HepG2 (cell line): ENCODE measurements around the gene ADRA2A. TPM values are rescaled to one million over a fixed set of nuclear protein-coding genes. Genes with fewer than 3 reads are reported as not detected.

Experiments
- ATAC-seq: fragments of 200-7000 bp; cut with Tn5 transposase; 3 replicates; pipeline ENCODE4 v1.9.1; 2020; ENCODE audit warnings: mild to moderate bottlenecking, moderate library complexity
- BruUV-seq: library from RNA; stranded (reverse); fragments of 400-500 nt; replicated peaks from 2 replicates; lab custom pipeline; 2021; lab: Mats Ljungman, UMichigan
- CTCF ChIA-PET: fragments of 300-600 bp; formaldehyde crosslinking; extraction: SDS; loops from one replicate; lab custom pipeline; 2021; ENCODE audit warnings: low total read pairs, inconsistent platforms, low intra/inter-chr PET ratio; lab: Yijun Ruan, JAX
- POLR2A ChIA-PET: fragments of 350-600 bp; sonication (Branson Sonifier 250); formaldehyde crosslinking; loops from one replicate; lab custom pipeline; 2020; ENCODE audit warnings: antibody characterized with exemption, inconsistent platforms; lab: Yijun Ruan, JAX
- DNase-seq: peaks from one replicate; pipeline ENCODE4 v3.0.0-alpha.2; 2015; ENCODE audit warnings: low spot score
- FAIRE-seq: peaks from 3 replicates; lab custom pipeline; 2011; peaks lifted over from hg19 to GRCh38; lab: Jason Lieb, UNC
- H2AFZ ChIP-seq: one replicate; pipeline ENCODE4 v1.6.1; 2011; ENCODE audit warnings: low read length, inconsistent platforms
- H3K27ac ChIP-seq: fragments of 300-600 bp; 3 replicates; pipeline ENCODE4 v1.8.0; 2011; ENCODE audit warnings: mixed run types, mild to moderate bottlenecking, mixed read lengths, low read length, inconsistent platforms; ENCODE audit not compliant: insufficient read depth; ENCODE audit errors: extremely low read length
- H3K27me3 ChIP-seq, 2 experiments: fragments of 200-600 bp in 1 of 2; 2 replicates in 1 of 2; 3 replicates in 1 of 2; pipeline versions ENCODE4 v1.6.0 to v1.8.0; 2011; ENCODE audit warnings: low read length in 2 of 2, mild to moderate bottlenecking in 2 of 2, moderate library complexity in 2 of 2, inconsistent platforms in 1 of 2; ENCODE audit not compliant: insufficient read depth in 2 of 2, control insufficient read depth in 1 of 2
- H3K36me3 ChIP-seq, 2 experiments: fragments of 200-600 bp in 1 of 2; replicated peaks in 1 of 2; 2 replicates in 1 of 2; 3 replicates in 1 of 2; pipeline versions ENCODE4 v1.5.1 to v1.8.0; 2011; ENCODE audit warnings: low read length in 2 of 2, inconsistent platforms in 1 of 2; ENCODE audit not compliant: insufficient read depth in 2 of 2, control insufficient read depth in 1 of 2
- H3K4me1 ChIP-seq: 2 replicates; pipeline ENCODE4 v1.5.1; 2012; ENCODE audit warnings: low read length, inconsistent platforms; ENCODE audit not compliant: insufficient read depth
- H3K4me2 ChIP-seq: 2 replicates; pipeline ENCODE4 v1.6.0; 2011; ENCODE audit warnings: low read depth, low read length, inconsistent platforms
- H3K4me3 ChIP-seq, 3 experiments: fragments of 200-600 bp in 1 of 3; sonication (generic), shearing (Covaris generic) in 1 of 3; replicated peaks in 1 of 3; 2 replicates each; pipeline ENCODE4 v1.5.1; 2011 to 2016; ENCODE audit warnings: low read length in 3 of 3, inconsistent platforms in 2 of 3, low read depth in 2 of 3, mild to moderate bottlenecking in 2 of 3, control low read depth in 1 of 3, mixed read lengths in 1 of 3; ENCODE audit not compliant: insufficient read depth in 1 of 3
- H3K79me2 ChIP-seq: one replicate; pipeline ENCODE4 v1.6.1; 2011; ENCODE audit warnings: low read length, inconsistent platforms; ENCODE audit not compliant: insufficient read depth
- H3K9ac ChIP-seq: 2 replicates; pipeline ENCODE4 v1.6.0; 2011; ENCODE audit warnings: mild to moderate bottlenecking, low read depth, low read length, inconsistent platforms; ENCODE audit not compliant: insufficient read depth
- H3K9me3 ChIP-seq: 2 replicates; pipeline ENCODE4 v1.5.1; 2012; ENCODE audit warnings: mild to moderate bottlenecking, low read length
- H4K20me1 ChIP-seq: 2 replicates; pipeline ENCODE4 v1.6.0; 2011; ENCODE audit warnings: inconsistent platforms, mild to moderate bottlenecking, low read length, moderate library complexity; ENCODE audit not compliant: insufficient read depth
- LCORL ChIP-seq, 2 experiments: fragments of 450-650 bp in 1 of 2; sonication (generic) in 1 of 2; formaldehyde crosslinking in 1 of 2; IDR thresholded peaks; 2 replicates each; pipeline versions ENCODE4 v1.5.0 to v1.6.1; 2017 to 2020; ENCODE audit warnings: antibody characterized with exemption in 1 of 2, missing genetic modification reagents in 1 of 2
- NR2F6 ChIP-seq, 2 experiments: IDR thresholded peaks; 2 replicates each; pipeline ENCODE4 v1.6.1; 2016; ENCODE audit warnings: antibody characterized with exemption in 1 of 2, mild to moderate bottlenecking in 1 of 2
- RCOR2 ChIP-seq: IDR thresholded peaks from 2 replicates; pipeline ENCODE4 v1.6.1; 2016; ENCODE audit warnings: missing biosample characterization, missing genetic modification reagents
- RXRA ChIP-seq: sonication (generic); formaldehyde crosslinking; IDR thresholded peaks from 2 replicates; pipeline ENCODE4 v1.5.1; 2020; ENCODE audit warnings: missing genetic modification reagents
- RXRB ChIP-seq: IDR thresholded peaks from 2 replicates; pipeline ENCODE4 v1.6.1; 2016; ENCODE audit warnings: borderline replicate concordance, missing genetic modification reagents, missing compliant biosample characterization
- ZNF431 ChIP-seq: sonication (generic); formaldehyde crosslinking; IDR thresholded peaks from 2 replicates; pipeline ENCODE4 v1.9.0; 2022; ENCODE audit warnings: missing genetic modification reagents, low read depth, mild to moderate bottlenecking, borderline replicate concordance
- ZNF570 ChIP-seq: sonication (generic); formaldehyde crosslinking; IDR thresholded peaks from 2 replicates; pipeline ENCODE4 v1.4.0; 2020; ENCODE audit warnings: mild to moderate bottlenecking, missing genetic modification reagents, borderline replicate concordance
- ZNF746 ChIP-seq: sonication (generic); formaldehyde crosslinking; IDR thresholded peaks from 2 replicates; pipeline ENCODE4 v1.8.0; 2022; ENCODE audit warnings: mild to moderate bottlenecking, missing genetic modification reagents
- WGBS: methylation state at CpG from one replicate; pipeline ENCODE4 v1.1.6; 2017; ENCODE audit warnings: low lambda C conversion rate; 5-methylcytosine and 5-hydroxymethylcytosine counted together
- in situ Hi-C: cut with HindIII; loops from 2 replicates; pipeline ENCODE4 v1.10.0; 2017; ENCODE audit warnings: low pct_unique_long_range_greater_than_20kb; ENCODE audit not compliant: extremely low pct_ligation_motif_present
- intact Hi-C: fragments of 100-400 bp; cut with micrococcal nuclease; formaldehyde crosslinking; loops from one replicate; pipeline ENCODE4 v1.10.0; 2022; ENCODE audit not compliant: unreplicated experiment
- polyA plus RNA-seq, 8 experiments: library from polyadenylated mRNA; depleted of rRNA in 3 of 8; stranded (reverse) in 7 of 8; unstranded in 1 of 8; fragments of >200 nt; fragmentation: Illumina TruSeq in 4 of 8; extraction: Trizol in 4 of 8; gene quantifications; 2 replicates each; pipeline versions ENCODE4 v1.2.1 to v1.2.3, GENCODE V29; 2011 to 2016; ENCODE audit warnings: low read depth in 4 of 8, missing spikeins in 1 of 8, mixed read lengths in 1 of 8; ENCODE audit not compliant: insufficient read depth in 1 of 8
- total RNA-seq, 5 experiments: library from RNA; depleted of rRNA; stranded (reverse); fragments of >200 nt; fragmentation: Illumina TruSeq; extraction: Trizol; gene quantifications; 2 replicates each; pipeline ENCODE4 v1.2.3, GENCODE V29; 2016; ENCODE audit warnings: low read depth in 1 of 5
- TF ChIP-seq, protein P1 (sequence below): sonication (generic); formaldehyde crosslinking; conservative IDR thresholded peaks from 2 replicates; pipeline ENCODE4 v1.8.0; 2022; ENCODE audit warnings: low read depth, missing genetic modification reagents
- TF ChIP-seq, protein P2 (sequence below): sonication (generic); formaldehyde crosslinking; IDR thresholded peaks from 2 replicates; pipeline ENCODE4 v1.8.0; 2022; ENCODE audit warnings: mild to moderate bottlenecking, missing genetic modification reagents, moderate library complexity
- TF ChIP-seq, protein P3 (sequence below): sonication (generic); formaldehyde crosslinking; IDR thresholded peaks from 2 replicates; pipeline ENCODE4 v1.4.0; 2020; ENCODE audit warnings: missing genetic modification reagents, borderline replicate concordance

ADRA2A gene
- total and polyA plus RNA-seq, 2 of the 13 experiments (the other 11 are each of a cell fraction or from before 2014, with no cell fraction given) = 0.01 TPM; not detected in 1

DNA sequence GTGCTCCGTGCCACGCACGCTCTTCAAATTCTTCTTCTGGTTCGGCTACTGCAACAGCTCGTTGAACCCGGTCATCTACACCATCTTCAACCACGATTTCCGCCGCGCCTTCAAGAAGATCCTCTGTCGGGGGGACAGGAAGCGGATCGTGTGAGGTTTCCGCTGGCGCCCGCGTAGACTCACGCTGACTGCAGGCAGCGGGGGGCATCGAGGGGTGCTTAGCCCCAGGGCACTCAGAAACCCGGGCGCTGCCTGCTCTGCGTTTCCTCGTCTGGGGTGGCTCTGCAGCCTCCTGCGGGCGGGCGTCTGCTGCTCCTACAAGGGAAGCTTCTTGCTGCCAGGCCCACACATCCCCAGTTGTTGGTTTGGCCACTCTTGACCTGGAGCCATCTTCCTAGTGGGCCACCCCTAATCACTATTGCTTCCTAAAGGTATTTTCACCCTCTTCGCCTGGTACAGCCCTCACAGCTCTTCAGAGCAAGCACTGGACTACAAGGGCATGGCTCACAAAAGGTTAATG lies 2.5 kb downstream of the ADRA2A start (continued):
- TF ChIP-seq, protein P1, sequence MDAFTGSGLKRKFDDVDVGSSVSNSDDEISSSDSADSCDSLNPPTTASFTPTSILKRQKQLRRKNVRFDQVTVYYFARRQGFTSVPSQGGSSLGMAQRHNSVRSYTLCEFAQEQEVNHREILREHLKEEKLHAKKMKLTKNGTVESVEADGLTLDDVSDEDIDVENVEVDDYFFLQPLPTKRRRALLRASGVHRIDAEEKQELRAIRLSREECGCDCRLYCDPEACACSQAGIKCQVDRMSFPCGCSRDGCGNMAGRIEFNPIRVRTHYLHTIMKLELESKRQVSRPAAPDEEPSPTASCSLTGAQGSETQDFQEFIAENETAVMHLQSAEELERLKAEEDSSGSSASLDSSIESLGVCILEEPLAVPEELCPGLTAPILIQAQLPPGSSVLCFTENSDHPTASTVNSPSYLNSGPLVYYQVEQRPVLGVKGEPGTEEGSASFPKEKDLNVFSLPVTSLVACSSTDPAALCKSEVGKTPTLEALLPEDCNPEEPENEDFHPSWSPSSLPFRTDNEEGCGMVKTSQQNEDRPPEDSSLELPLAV = no peak
- TF ChIP-seq RXRA (CRISPR knock-in tag) = no peak
- TF ChIP-seq RXRB (CRISPR knock-in tag) = no peak
- TF ChIP-seq RCOR2 = no peak
- no peak for TF ChIP-seq ZNF570 (CRISPR knock-in tag)
- no peak for TF ChIP-seq LCORL (IDR thresholded peaks at IDR 0.05)
- no peak for TF ChIP-seq LCORL (CRISPR knock-in tag; IDR thresholded peaks at IDR 0.05)
- no peak for TF ChIP-seq ZNF746 (CRISPR knock-in tag)
- TF ChIP-seq, protein P2, sequence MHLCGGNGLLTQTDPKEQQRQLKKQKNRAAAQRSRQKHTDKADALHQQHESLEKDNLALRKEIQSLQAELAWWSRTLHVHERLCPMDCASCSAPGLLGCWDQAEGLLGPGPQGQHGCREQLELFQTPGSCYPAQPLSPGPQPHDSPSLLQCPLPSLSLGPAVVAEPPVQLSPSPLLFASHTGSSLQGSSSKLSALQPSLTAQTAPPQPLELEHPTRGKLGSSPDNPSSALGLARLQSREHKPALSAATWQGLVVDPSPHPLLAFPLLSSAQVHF (CRISPR knock-in tag) = no peak
- no peak for TF ChIP-seq NR2F6 (IDR thresholded peaks at IDR 0.05)
- TF ChIP-seq NR2F6 (CRISPR knock-in tag; IDR thresholded peaks at IDR 0.05) = no peak
- TF ChIP-seq, all 625 proteins: peak for 0

DNA sequence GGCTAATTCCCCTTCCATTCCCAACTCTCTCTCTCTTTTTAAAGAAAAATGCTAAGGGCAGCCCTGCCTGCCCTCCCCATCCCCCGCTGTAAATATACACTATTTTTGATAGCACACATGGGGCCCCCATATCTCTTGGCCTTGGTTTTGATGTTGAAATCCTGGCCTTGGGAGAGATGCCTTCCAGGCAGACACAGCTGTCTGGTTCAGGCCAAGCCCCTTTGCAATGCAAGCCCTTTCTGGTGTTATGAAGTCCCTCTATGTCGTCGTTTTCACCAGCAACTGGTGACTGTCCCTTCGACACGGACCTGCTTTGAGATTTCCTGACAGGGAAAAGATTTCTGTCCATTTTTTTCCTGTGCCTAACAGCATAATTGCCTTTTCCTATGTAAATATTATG lies 3.0 kb downstream of the ADRA2A start:
- Histone ChIP-seq H3K27me3 (peaks cover 7 to 23% of the 10 kb centered on the region in 2 experiments), H3K4me1 (no peaks in the 10 kb centered on the region), H3K27ac (no peak overlapping the region), H2AFZ (no peak overlapping the region), H3K4me2 (no peak overlapping the region), H3K9me3 (no peaks in the 10 kb centered on the region)
- no peak for FAIRE-seq
- BruUV-seq = no TSS peak
- DNase-seq = no peak
- ATAC-seq = no peak
- in situ Hi-C loops = loop anchor here (25.0 kb wide), 1 partner anchor 1233 kb away; no protein-coding TSS in a partner anchor
- TF ChIP-seq, protein P3, sequence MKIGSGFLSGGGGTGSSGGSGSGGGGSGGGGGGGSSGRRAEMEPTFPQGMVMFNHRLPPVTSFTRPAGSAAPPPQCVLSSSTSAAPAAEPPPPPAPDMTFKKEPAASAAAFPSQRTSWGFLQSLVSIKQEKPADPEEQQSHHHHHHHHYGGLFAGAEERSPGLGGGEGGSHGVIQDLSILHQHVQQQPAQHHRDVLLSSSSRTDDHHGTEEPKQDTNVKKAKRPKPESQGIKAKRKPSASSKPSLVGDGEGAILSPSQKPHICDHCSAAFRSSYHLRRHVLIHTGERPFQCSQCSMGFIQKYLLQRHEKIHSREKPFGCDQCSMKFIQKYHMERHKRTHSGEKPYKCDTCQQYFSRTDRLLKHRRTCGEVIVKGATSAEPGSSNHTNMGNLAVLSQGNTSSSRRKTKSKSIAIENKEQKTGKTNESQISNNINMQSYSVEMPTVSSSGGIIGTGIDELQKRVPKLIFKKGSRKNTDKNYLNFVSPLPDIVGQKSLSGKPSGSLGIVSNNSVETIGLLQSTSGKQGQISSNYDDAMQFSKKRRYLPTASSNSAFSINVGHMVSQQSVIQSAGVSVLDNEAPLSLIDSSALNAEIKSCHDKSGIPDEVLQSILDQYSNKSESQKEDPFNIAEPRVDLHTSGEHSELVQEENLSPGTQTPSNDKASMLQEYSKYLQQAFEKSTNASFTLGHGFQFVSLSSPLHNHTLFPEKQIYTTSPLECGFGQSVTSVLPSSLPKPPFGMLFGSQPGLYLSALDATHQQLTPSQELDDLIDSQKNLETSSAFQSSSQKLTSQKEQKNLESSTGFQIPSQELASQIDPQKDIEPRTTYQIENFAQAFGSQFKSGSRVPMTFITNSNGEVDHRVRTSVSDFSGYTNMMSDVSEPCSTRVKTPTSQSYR (CRISPR knock-in tag) = peak; percentile 22; the same call in 1 of the 2 replicates
- TF ChIP-seq ZNF431 (CRISPR knock-in tag) = no peak
- TF ChIP-seq, all 625 proteins: peak for 1
- CTCF ChIA-PET = no interaction called here
- POLR2A ChIA-PET = no interaction called here
- H3K4me3 ChIP-seq = no peak overlapping the region
- H3K79me2 ChIP-seq = no peaks in the 10 kb centered on the region
- no peak overlapping the region for H3K9ac ChIP-seq
- H4K20me1 ChIP-seq = no peaks in the 10 kb centered on the region
- H3K36me3 ChIP-seq = no peaks in the 10 kb centered on the region
- WGBS = 56% methylated on average over 5 of the region's 5 CpGs
- intact Hi-C loops = loop anchor here (10.0 kb wide), 1 partner anchor 205 kb away; no protein-coding TSS in a partner anchor
